GM19099 (cell line): ENCODE results near the gene PLEKHM2.

Source experiments
- POLR2A ChIP-seq: IDR thresholded peaks from 3 replicates; pipeline ENCODE4 v1.6.1; 2011; ENCODE audit warnings: low read depth; ENCODE audit not compliant: insufficient read length; ENCODE audit errors: extremely low read depth

PLEKHM2 gene

GRCh38 chr1:15690317-15690716, 6.2 kb downstream of the PLEKHM2 start:
- no peak for TF ChIP-seq POLR2A

- TF ChIP-seq POLR2A, result no peak
Measured at GRCh38 chr1:15691434-15692032, 7.4 kb downstream of the PLEKHM2 start.

- TF ChIP-seq POLR2A, result no peak
Measured at GRCh38 chr1:15692121-15692682, 8.1 kb downstream of the PLEKHM2 start.

- no peak for TF ChIP-seq POLR2A
Measured at GRCh38 chr1:15693371-15693770, 9.3 kb downstream of the PLEKHM2 start.

- TF ChIP-seq POLR2A, result peak; percentile 71
Measured at GRCh38 chr1:15696956-15697521, 12.9 kb downstream of the PLEKHM2 start.

DNA sequence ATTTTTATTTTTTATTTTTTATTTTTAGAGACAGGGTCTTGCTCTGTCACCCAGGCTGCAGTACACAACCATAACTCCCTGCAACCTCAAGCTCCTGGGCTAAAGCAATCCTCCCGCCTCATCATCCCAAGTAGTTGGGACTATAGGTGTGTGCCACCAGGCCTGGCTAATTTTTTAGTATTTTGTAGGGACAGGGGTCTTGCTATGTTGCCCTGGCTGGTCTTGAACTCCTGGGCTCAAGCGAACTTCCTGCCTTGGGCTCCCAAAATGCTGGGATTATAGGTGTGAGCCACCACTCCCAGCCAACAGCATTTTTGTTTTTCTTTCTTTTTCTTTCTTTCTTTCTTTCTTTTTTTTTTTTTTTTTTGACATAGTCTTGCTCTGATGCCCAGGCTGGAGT, 14.1 kb downstream of the PLEKHM2 start:
- TF ChIP-seq POLR2A, result no peak

DNA sequence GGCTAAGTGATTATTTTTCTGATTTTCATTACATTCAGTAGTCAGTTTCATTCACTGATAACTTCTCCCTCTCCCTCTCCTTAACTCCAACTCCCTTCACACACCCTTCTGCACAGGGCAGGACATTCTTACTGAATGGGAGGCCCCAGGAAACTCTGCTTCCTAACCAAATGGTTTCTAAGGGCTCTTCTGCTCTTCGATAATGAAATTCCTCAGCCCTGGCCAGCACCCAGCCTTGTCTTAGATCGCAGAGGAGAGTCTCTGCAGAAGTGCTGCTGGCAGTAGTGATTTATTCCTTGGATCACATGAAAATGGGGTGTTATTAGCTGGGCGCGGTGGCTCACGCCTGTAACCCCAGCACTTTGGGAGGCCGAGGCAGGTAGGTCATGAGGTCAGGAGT, 16.4 kb downstream of the PLEKHM2 start:
- no peak for TF ChIP-seq POLR2A

DNA sequence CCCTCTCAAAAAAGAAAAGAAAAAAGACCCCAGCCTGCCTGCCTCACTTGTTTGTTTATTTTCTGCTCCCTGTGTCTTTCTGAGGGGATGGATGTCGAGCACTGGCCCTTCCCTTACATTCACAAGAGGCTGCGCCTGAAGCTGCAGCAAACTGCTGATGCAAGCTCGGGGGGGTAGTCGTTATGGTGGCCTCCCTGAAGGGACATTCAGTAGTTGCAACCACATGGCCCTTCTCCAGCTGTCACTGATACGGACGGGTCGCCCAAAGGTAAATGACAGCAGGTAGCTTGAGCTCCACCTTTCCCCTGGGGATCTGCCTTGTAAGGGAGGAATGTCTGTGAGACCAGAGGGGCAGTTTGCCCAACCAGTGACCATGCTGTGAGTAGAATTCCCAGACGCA, 17.7 kb downstream of the PLEKHM2 start:
- TF ChIP-seq POLR2A, result no peak

GRCh38 chr1:15702722-15703550, 18.8 kb downstream of the PLEKHM2 start:
- no peak for TF ChIP-seq POLR2A

GRCh38 chr1:15703562-15703961, 19.4 kb downstream of the PLEKHM2 start:
- TF ChIP-seq POLR2A, result no peak

GRCh38 chr1:15704526-15705183, 20.5 kb downstream of the PLEKHM2 start:
- no peak for TF ChIP-seq POLR2A

DNA sequence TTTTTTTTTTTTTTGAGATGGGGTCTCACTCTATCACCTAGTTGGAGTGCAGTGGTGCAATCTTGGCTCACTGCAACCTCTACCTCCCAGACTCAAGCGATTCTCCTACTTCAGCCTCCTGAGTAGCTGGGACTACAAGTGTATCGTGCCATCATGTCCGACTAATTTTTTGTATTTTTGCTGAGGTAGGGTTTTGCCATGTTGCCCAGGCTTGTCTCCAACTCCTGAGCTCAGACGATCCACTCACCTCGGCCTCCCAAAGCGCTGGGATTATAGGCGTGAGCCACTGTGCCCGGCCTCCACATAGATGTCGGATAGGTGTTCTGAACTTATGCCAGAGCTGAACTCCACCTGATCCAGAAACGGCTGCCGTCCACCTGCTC, 21.1 kb downstream of the PLEKHM2 start:
- no peak for TF ChIP-seq POLR2A

GRCh38 chr1:15706751-15707150, 22.6 kb downstream of the PLEKHM2 start:
- TF ChIP-seq POLR2A, result no peak

DNA sequence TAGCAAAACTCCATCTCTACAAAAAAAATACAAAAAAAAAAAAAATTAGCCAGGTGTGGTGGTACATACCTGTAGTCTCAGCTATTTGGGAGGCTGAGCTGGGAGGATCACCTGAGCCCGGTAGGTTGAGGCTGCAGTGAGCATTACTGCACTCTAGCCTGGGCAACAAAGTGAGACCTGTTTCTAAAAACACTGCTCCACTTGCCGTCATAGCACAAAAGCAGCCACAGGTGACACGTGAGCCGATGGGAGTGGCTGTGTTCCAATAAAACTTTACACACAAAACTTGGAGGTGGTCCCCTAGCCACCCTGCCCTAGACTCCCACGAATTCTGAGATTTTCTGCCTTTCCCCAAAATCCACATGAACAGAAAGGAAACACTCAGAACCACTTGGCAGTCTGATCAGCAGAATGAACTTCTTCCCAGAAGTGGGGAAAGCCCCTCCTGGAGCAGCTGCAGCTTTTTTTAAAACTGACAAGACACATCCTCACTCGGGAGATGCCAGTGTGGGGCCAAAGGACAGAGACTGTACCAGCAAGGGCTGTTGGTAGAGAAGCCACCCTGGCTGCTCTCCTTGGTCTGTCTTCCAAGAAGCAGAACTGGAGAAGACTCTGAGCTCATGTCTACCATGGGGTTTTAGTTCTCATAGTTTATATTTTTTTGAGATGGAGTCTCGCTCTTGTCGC, 23.3 kb downstream of the PLEKHM2 start:
- TF ChIP-seq POLR2A, result no peak
